K562 (cell line): ENCODE measurements around the gene TARBP2. TPM values are rescaled to one million over a fixed set of nuclear protein-coding genes. Genes with fewer than 3 reads are reported as not detected.

Experiments
- BRD4 ChIP-seq: fragments of 200-600 bp; sonication (generic); IDR thresholded peaks from 2 replicates; pipeline ENCODE4 v1.6.1; 2017; ENCODE audit warnings: inconsistent platforms
- HBP1 ChIP-seq: fragments of 450-650 bp; formaldehyde crosslinking; IDR thresholded peaks from 2 replicates; pipeline ENCODE4 v1.4.0; 2022; ENCODE audit warnings: missing genetic modification characterization
- HDAC1 ChIP-seq, 2 experiments: fragments of 450-650 bp; IDR thresholded peaks; 2 replicates each; pipeline ENCODE4 v1.6.1; 2016 to 2017; ENCODE audit warnings: inconsistent platforms in 1 of 2, mild to moderate bottlenecking in 1 of 2, moderate library complexity in 1 of 2
- MYC ChIP-seq, 2 experiments: fragments of 250-450 bp in 1 of 2; sonication (Bioruptor Pico) in 1 of 2; IDR thresholded peaks; 2 replicates each; pipeline versions ENCODE4 v1.5.1 to v1.6.1; 2012 to 2021; ENCODE audit warnings: low read depth in 2 of 2, borderline replicate concordance in 1 of 2, improper control_type of control experiment in 1 of 2, low read length in 1 of 2, mild to moderate bottlenecking in 1 of 2, moderate library complexity in 1 of 2
- NFRKB ChIP-seq: fragments of 450-650 bp; IDR thresholded peaks from 2 replicates; pipeline ENCODE4 v1.6.1; 2016; ENCODE audit warnings: low read depth
- NR2C2 ChIP-seq, 2 experiments: fragments of 200-800 bp in 1 of 2; sonication (Bioruptor generic) in 1 of 2; sonication (generic) in 1 of 2; formaldehyde crosslinking in 1 of 2; IDR thresholded peaks; 2 replicates each; pipeline versions ENCODE4 v1.6.1 to v1.8.0; 2016 to 2022; ENCODE audit warnings: mild to moderate bottlenecking in 1 of 2, missing compliant biosample characterization in 1 of 2, missing genetic modification characterization in 1 of 2, missing genetic modification reagents in 1 of 2
- PHF8 ChIP-seq: fragments of 200-600 bp; sonication (generic); IDR thresholded peaks from 2 replicates; pipeline ENCODE4 v1.6.1; 2012; ENCODE audit warnings: mixed run types, mild to moderate bottlenecking, inconsistent platforms, low read length, moderate library complexity, borderline replicate concordance
- POLR2AphosphoS5 ChIP-seq: IDR thresholded peaks from 2 replicates; pipeline ENCODE4 v1.6.1; 2011; ENCODE audit warnings: mild to moderate bottlenecking, low read depth, low read length, moderate library complexity; ENCODE audit not compliant: control insufficient read depth, insufficient read depth
- RB1 ChIP-seq: fragments of 450-650 bp; IDR thresholded peaks from 2 replicates; pipeline ENCODE4 v1.6.1; 2017; ENCODE audit warnings: low read depth, mild to moderate bottlenecking
- RBM14 ChIP-seq: fragments of 200-400 bp; formaldehyde crosslinking; IDR thresholded peaks from 2 replicates; pipeline ENCODE4 v1.6.1; 2018; ENCODE audit warnings: low read depth, mild to moderate bottlenecking, low read length, moderate library complexity, borderline replicate concordance; ENCODE audit not compliant: insufficient read depth
- STAG1 ChIP-seq: sonication (generic); formaldehyde crosslinking; IDR thresholded peaks from 2 replicates; pipeline ENCODE4 v1.5.0; 2020; ENCODE audit warnings: missing genetic modification reagents, borderline replicate concordance
- TCF7L2 ChIP-seq: fragments of 150-350 bp; IDR thresholded peaks from 2 replicates; pipeline ENCODE4 v1.6.1; 2016; ENCODE audit warnings: low read depth, mild to moderate bottlenecking, low read length, moderate library complexity
- YY1 ChIP-seq, 3 experiments: IDR thresholded peaks; 2 replicates each; pipeline ENCODE4 v1.6.1; 2011; ENCODE audit warnings: low read length in 2 of 3, mild to moderate bottlenecking in 2 of 3, moderate library complexity in 2 of 3, borderline replicate concordance in 1 of 3, control low read depth in 1 of 3, low read depth in 1 of 3; ENCODE audit not compliant: insufficient read depth in 3 of 3, insufficient replicate concordance in 2 of 3, control insufficient read depth in 1 of 3, insufficient read length in 1 of 3; ENCODE audit errors: extremely low read depth in 1 of 3
- ZNF263 ChIP-seq: sonication (generic); formaldehyde crosslinking; IDR thresholded peaks from 2 replicates; pipeline ENCODE4 v1.8.0; 2022; ENCODE audit warnings: mild to moderate bottlenecking, missing genetic modification reagents, borderline replicate concordance
- ZNF316 ChIP-seq: fragments of 450-650 bp; IDR thresholded peaks from 2 replicates; pipeline ENCODE4 v1.6.1; 2016
- ZNF592 ChIP-seq: fragments of 450-650 bp; IDR thresholded peaks from 2 replicates; pipeline ENCODE4 v1.6.1; 2017; ENCODE audit warnings: antibody characterized with exemption, mild to moderate bottlenecking
- ZZZ3 ChIP-seq: fragments of 450-650 bp; IDR thresholded peaks from 2 replicates; pipeline ENCODE4 v1.6.1; 2016; ENCODE audit warnings: antibody characterized with exemption, mild to moderate bottlenecking, moderate library complexity
- polyA plus RNA-seq, 8 experiments: library from polyadenylated mRNA; depleted of rRNA in 4 of 8; stranded (reverse) in 5 of 8; unstranded in 3 of 8; fragments of >200 nt; fragmentation: Nextera tagmentation in 2 of 8; fragmentation: Illumina TruSeq in 1 of 8; extraction: Ambion mirVana in 2 of 8; extraction: Trizol in 1 of 8; gene quantifications; 2 replicates each; pipeline versions ENCODE4 v1.2.1 to v1.2.3, GENCODE V29; 2011 to 2014; ENCODE audit warnings: inconsistent platforms in 1 of 8, missing spikeins in 1 of 8
- total RNA-seq, 7 experiments: library from RNA; depleted of rRNA in 6 of 7; stranded (reverse); fragments of >200 nt in 6 of 7; fragmentation: Illumina TruSeq in 2 of 7; extraction: Trizol in 2 of 7; gene quantifications; 2 replicates each; pipeline versions ENCODE4 v1.2.1 to v1.2.3, GENCODE V29; 2011 to 2021; ENCODE audit warnings: low replicate concordance in 1 of 7

Gene TARBP2
- total and polyA plus RNA-seq, 9 of the 15 experiments (the other 6 are each of a cell fraction or from before 2014, with no cell fraction given) = 5.6 to 69.0 (median 44.6) TPM

DNA sequence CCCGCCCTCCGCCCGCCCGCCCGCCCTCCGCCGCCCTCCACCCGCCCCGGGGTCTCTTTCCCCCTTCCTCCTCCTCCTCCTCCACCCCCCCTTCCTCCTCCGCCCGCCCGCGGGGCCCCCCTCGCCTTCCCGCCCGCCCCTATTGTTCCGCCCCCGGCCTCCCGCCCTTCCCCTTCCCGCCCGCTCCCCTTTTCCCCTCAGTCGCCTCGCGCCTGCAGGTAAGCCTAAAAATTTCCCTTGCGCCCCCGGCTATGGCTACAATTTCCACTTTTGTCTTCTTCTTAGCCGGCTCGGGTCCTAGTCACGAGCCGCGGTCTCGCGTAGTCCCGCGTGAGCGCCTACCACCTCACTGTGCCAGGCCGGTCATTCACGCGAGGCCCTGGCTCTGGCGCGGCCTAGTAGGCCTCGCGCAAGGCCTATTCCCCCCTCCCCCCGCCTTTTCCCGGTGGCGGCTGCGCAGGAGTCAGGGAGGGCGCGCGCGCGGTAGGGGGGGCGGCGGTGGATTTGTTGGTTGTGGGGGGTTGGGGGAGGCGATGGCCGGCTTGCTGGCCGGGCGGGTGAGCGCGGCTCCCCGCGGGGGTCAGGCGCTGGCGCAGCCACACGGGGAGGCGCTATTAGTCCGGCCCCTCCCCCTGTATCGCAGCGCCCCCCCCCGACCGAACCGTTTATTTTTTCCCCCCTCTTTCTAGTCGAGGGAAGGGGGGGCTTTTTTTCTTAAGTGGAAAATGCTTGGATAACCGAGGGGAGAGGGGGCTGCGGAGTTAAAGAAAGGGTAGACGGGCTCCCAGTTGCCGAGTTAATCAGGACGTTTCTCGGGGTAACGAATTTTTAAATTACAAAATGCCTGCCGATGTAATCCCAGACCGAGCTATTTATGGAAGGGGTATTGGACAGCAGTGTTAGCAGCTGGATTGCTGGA is 48.7 kb upstream of the TARBP2 start (continued):
- 0 out of 2 replicates have a peak, but pooled peaks have one; percentile 55 for TF ChIP-seq RBM14
- peak; percentile 99 for TF ChIP-seq PHF8
- peak in 1 of 2 experiments; percentile 72; a peak in 1 of 4 replicates for TF ChIP-seq HDAC1 (IDR thresholded peaks at IDR 0.05)
- TF ChIP-seq HBP1 (CRISPR knock-in tag) = peak; percentile 9; the same call in 1 of the 2 replicates
- TF ChIP-seq YY1 (IDR thresholded peaks at IDR 0.05; ENCODE audit: borderline replicate concordance in 1 of 3, control insufficient read depth in 1 of 3, extremely low read depth in 1 of 3, insufficient read depth in 3 of 3, insufficient read length in 1 of 3, insufficient replicate concordance in 2 of 3, low read depth in 1 of 3, low read length in 2 of 3) = peak in 2 of 3 experiments; percentile 57 to 72
- peak; percentile 95; the same call in 1 of the 2 replicates for TF ChIP-seq BRD4
- peak; percentile 84; the same call in 1 of the 2 replicates for TF ChIP-seq NR2C2 (CRISPR knock-in tag; IDR thresholded peaks at IDR 0.05)
- peak; percentile 97 for TF ChIP-seq NR2C2 (tag; IDR thresholded peaks at IDR 0.05)
- peak; percentile 7; the same call in 1 of the 2 replicates for TF ChIP-seq ZNF316
- TF ChIP-seq MYC (IDR thresholded peaks at IDR 0.05; ENCODE audit: low read depth, low read length) = peak; percentile 78
- no peak for TF ChIP-seq MYC (CRISPR knock-in tag; IDR thresholded peaks at IDR 0.05; ENCODE audit: borderline replicate concordance, low read depth)
- peak; percentile 94 for TF ChIP-seq ZZZ3
- no peak for TF ChIP-seq TCF7L2
- peak; percentile 72; the same call in 1 of the 2 replicates for TF ChIP-seq ZNF263 (CRISPR knock-in tag)
- peak; percentile 37; the same call in 1 of the 2 replicates for TF ChIP-seq ZNF592
- peak; percentile 62; the same call in 1 of the 2 replicates for TF ChIP-seq POLR2AphosphoS5
- peak; percentile 66; the same call in 1 of the 2 replicates for TF ChIP-seq RB1
- TF ChIP-seq STAG1 (CRISPR knock-in tag) = peak; percentile 17; the same call in 1 of the 2 replicates
- peak; percentile 59 for TF ChIP-seq NFRKB
